HG02610 (cell line): Measurements from ENCODE around the gene ASTN1.

ENCODE experiments used
- ATAC-seq: cut with Tn5 transposase; IDR thresholded peaks from one replicate; pipeline ENCODE4 v1.9.1; 2021; ENCODE audit warnings: mild to moderate bottlenecking, moderate library complexity; ENCODE audit not compliant: unreplicated experiment

The ASTN1 gene

DNA sequence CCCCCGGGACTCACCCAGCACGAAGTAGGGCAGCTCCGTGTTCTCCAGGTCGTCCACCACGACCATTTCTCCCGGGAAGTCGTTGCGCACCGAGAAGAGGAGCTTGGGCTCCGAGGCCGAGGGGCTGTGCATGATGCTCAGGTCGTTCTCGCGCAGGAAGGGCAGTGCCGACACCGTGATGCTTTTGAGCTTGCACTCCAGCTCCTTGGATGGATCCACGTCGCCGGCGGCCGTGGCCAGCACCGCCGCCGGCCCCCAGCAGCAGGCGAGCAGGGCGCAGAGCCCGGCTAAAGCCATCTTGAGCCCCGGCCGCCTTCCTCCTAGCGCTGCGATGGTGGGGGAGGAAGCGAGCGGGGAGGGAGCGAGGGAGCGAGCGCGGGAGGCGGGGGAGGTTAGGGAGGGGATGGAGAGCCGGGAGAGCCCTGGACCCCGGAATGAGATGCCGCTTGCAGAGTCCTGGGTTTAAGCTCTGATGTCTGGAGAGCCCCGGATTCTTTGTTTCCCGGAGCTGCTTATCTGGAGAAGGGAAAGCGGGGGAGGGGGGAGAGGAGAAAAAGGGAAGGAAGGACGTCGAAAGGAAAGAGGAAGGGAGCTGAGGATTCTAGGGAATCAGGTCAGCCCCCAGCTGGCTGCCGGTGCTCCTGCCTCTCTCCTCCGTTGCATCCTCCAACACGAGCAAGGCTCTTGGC is at the start of gene ASTN1:
Gene ASTN1, minus strand, starts transcription at position 333 of the 689 bp plus-strand sequence. Its CDS starts 36 bp downstream, at position 297.
- ATAC-seq: no peak

DNA sequence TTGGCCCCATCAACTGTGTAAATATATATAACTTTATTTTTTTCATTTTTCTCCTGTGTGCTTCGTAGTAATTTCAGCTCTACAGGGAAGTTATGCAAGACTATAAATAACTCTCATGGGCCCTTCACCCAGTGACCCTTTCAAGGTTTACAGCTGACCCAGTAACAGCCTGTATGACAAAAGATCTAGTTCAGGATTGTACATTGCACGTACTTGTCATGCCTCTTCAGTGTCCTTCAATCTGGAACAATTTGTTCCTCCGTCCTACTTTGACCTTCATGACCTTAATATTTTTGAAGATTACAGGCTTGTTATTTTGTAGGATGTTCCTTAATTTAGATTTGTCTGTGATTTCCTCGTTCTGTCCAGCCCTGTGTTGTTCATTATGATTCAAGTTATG is 46.7 kb upstream of the ASTN1 start:
- ATAC-seq: no peak

DNA sequence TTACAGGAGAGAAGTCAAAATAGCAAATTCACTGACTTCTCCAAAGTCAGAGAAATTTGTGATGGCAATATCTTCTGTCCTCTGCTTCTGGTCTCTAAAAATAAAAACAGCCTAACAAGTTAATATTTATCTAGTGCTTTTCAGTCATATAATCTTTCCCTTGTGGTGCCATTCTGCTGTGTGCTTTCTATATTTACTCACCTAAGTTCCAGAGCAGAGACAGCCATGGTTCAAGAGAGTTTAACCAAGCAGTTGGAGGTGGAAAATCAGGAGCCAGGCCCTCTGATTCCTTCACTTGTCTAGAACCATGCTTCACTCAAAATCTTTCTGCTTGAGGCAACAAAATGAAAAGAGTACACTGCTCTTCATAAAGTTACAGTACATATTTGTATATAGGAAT is 45.6 kb upstream of the ASTN1 start:
- no peak for ATAC-seq

DNA sequence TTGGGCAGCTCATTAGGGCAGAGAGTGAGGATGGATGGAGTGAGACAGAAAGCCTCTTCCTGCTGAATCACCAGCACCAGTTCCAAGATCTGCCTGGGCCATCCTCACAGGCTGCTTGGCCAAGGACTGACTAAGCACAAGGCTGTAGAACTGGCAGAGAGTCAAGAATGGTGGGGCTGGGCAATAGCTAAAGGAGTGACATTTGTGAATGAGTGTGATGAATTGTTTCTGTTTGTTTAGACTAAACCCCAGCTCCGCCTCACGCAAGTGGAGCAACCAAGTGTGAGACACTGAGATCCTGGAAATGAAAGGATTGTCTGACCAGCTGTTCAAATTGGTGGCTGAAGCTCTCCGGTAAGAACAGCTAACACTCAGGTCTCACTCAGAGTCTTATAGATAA is 44.8 kb upstream of the ASTN1 start:
- no peak for ATAC-seq

DNA sequence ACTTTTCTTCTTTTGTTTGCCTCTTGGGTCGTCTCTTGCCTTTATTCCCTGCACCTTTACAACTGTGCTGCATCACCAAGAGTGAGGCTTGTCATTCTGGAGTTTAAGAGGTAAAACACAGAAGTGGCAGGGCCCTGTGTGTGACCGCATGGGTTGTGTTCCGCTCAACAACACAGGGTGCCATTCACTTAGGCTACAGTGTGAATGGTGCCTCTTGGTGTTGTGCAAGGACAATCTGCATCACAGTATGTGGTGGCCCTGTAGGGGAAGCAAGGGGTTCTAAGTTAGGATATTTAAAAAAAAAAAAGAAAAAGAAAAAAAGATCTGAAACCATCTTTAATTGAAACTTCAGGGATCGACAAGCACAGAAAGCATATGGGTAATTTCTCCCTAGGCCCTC is 44.4 kb upstream of the ASTN1 start:
- no peak for ATAC-seq

DNA sequence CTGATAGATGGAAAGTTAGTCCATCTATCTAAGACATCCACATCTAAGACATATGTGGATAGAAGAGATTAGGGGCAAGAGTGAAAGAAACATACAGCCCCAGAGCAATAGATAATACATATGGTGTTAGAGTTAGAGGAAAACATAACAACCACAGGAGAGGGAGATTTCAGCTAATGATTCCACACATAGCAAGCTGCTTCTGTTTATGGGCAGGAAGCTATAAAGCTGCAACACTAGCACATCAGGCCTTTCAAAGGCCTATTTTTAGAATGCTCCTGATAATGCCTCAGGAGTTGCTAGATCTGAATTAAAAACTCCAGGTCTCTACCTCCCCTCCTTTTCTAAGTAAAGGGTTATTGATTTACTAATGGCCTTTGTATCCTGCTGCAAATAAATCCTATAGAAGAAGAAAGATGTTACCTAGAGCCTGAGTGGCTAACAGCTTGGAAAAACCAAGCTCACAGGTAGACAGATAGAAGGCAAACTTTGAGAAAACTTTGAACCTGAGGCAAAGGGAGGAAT is 42.4 kb upstream of the ASTN1 start:
- no peak for ATAC-seq

DNA sequence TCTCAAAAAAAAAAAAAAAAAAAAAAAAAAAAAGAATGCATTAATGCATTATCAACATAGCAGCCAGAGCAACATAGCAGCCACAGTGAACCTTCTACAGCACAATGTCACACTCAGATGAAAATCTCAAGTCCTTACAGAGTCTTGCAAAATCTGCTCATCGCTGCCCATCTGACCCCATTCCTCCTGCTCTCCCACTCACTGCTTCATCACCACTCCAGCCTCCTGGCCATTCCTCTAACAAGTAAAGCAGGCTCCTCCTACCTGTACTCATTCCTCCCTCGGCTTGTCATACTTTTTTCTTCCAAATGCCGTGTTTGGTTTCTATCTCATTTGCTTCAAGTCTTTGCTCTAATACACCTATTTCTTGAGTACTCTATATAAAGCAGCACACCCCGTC is 35.8 kb upstream of the ASTN1 start:
- ATAC-seq: no peak

DNA sequence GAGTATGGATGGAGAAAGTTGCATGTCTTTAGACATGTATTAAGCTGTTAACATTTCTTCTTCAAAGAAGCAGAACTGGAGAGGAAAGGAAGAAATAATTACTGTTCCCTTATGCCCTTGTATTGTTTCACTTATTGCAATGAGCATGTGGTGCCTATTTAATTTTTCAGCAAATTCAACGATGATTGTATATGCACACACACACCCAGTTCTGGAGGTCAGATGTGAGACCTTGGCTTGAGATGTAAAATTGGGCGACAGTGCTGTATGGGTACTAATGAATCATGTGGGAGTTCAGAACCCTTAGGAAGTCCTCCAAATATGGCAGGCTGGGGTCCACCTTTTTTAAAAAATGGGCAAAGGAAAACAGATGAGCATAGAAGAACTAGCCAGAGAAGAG is 33.7 kb upstream of the ASTN1 start:
- ATAC-seq: no peak

DNA sequence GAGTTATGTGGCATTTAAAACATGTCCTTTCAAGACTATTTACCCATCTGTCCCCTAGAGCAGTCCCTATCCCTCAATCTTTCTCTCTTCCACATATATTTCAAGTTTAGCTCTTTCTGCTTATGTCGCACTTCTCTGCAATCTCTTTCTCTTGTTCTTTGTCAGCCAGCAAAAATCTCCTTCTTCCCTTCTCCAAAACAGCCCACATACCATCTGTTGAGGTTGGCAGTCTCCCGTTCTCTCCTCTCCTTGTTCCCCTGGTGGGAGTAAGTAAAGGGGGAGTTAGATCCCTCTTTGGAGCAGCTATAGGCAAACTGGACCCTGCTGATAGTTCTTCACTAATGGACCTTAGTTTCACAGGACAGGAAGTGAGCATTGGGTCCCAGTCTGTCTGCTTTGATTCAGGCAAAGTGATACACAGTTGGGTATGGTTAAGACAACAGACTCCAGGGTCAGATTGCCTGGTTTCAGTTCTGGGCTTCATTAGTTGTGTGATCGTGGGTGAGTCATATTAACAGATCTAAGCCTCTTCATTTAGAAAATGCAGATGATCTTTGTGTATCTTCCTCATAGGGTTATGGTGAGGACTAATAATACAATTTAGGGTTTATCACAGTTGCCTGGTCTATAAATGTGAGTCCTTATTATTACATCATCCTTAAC is 25.9 kb upstream of the ASTN1 start:
- no peak for ATAC-seq

DNA sequence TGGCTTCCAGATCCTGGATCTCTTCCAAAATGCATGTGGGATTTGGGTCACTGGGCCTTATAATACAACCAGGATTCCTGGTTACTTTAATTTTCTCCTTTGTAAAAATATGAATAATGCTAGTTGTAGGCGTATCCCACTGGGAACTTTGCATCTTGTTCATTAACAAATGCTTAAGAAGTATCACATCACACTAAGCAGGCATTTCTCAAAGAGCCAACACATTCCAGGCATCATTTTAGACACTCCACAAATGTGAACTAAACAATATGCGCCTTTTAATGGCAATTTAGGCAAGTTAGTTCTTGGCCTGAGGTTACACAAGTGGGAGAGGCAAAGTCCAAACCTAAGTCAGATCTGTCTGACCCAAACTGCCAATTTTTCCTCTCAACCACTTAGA is 22.1 kb upstream of the ASTN1 start:
- ATAC-seq: no peak

DNA sequence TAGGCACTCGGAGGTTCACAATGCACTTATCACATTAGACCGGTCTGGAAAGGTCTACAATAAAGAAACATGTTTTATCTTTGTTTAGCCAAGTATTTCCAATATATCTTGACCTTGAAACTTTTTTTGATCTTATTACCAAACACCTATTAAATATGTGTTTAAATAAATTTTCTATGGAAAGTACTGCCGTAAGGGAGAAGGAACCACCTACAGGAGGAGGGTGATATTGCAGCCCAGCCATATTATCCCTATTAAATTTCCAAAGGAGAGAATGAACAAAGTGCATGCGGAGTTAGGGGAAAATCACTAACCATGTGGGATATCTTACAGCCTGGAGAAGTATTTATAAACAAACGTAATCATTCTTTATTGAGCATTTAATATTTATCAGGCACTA is 20.7 kb upstream of the ASTN1 start:
- ATAC-seq: no peak

DNA sequence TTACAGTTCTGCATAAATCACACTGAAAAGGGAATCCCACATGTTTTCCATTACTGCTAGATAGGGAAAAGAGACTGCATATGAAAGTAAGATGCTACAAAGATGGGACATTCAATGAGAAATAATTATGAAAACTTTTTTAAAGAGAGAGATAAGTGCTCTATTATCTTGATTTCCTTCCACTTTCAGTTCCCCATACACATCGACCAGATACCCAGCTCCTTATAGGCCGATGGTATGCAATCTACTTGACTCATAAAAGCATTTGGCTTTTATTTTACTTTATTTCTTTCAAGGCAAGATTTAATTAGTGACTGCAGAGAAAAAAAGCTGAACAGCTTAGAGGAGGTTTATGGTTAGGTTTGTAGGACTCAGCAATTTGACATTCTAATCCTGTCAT is 19.3 kb upstream of the ASTN1 start:
- no peak for ATAC-seq

DNA sequence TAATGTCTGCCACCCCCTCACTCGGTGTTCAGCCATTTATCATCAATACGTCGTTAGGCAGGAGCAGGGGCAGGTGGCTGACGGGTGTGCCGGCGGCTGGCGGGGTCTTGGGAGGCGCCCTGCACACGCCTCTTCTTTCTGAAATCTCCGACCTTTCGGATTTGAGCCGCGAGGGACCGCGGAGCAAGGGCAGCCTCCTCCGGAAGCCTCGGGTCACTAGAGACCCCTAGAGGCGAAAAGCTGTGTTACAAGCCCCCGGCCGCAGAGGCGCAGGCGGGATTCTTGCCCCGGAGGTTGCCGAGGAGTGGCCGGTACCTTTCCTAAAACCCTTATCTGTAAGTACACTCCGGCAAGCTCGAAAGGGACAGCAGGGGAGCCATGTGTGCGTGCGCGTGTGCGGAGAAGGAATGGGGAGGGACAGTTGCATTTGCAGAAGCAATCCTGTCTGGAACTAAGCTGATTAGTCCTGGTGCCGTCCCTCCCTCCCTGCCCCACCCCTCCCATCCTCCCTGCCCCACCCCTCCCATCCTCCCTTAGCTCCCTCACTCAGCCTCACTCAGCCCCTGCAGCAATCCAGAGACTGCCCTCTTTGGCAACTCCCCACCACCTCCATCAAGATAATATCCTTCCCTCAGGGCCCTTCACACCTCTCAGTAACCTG is 17.2 kb upstream of the ASTN1 start:
- ATAC-seq: peak; percentile 89

DNA sequence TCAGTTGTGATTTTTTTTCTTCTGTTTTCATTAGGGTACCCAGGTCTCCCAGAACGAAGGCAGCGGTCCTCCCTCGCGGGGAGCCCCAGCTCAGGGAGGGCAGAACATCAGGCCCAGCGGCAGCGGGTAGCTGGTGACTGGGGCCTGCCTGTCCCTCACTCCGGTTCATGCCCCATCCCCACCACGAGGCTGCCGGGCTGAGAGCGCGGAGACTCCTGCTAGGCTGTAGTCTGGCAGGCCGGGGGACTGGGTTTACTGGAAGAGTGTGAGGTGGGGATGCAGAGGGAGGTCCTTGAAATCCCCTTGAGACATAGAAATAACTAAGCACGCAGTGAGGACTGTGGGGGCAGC is 16.7 kb upstream of the ASTN1 start:
- no peak for ATAC-seq

DNA sequence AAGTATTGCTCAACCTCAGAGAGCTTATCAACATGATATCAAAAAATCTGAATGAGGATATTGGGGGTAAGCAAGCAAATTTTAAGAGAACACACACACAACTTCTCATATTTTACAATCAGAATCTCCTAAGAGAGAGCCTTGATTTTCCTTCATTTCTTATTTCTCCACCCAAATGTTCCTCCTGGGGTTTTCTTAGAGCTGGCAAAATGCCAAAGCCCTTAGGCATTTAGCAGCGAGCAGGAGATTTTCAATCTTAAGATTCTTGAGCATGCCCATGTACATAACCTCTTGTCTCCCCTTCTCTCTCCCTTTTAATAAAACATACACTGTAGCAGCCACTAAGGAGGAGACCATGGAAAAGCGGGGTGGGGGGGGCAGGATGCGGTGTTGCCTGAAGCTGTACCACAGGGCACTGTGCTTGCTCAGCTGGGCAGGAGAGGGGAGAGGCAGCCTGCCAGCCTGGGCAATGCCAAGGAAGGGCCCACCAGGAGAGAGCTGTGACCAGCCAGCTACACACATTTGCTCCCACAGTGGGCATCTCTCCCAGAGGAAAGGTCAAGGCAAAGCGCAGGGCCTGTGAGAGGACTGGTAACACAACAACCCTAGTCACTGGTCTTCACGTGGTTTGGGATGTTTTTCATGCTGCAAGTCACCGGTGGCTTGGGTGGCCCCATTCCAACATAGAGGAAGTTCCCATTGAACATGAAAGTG is 10.6 kb upstream of the ASTN1 start:
- no peak for ATAC-seq

DNA sequence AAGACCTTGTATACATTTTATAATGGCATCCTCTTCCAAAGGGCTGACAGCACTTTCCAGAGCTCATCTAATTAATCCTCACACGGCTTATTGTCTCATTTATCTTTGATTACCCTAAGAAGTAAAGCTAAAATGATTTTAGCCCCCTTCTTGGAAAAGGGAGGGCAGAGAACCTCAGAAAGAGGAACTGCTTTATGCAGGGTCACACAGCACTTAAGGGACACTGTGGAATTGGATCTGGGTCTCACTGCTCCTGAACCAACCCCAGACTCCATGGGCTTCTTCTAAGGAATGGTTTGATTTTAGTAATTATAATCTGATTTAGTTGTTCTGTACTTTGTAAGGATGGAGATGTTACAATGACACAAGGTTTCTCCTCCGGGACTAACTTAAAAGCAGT is 9.5 kb upstream of the ASTN1 start:
- ATAC-seq: no peak

DNA sequence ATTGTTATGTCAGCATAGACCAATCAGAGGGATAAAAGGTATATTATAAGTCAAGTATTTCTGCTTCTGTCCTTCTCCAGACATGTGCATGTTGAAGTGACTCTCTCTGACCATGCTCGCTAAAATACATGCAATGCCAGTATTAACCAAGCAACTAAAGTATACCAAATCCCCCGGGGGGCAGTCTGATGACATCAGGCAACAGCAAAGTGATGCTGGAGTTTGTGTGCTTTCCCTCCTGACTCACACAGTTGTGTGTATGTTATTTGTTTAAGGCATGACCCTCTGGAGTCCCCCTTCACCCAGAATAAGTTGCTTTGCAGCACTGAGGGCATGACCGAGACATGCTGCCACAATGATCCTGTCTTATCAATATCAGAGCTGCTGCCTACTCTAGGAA is 8.4 kb upstream of the ASTN1 start:
- ATAC-seq: no peak

DNA sequence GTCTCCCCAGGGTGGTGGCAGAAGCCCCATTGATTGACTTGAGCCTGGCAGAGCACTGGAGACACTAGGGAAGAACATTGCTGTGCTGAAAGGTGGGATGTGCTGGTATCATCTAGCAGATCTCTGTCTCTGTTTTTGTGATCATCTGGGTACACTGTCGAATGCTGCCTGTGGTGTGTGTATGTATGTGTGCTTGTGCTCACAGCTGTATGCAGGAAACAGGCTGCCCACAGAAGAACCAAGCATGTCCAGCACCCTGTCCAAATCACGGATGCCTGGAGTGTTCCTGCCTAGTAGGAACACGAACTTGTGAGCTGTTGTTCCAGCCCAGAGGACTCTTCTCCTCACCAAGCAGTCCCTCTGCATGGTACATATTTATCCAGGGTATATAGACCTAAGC is 7.8 kb upstream of the ASTN1 start:
- no peak for ATAC-seq

DNA sequence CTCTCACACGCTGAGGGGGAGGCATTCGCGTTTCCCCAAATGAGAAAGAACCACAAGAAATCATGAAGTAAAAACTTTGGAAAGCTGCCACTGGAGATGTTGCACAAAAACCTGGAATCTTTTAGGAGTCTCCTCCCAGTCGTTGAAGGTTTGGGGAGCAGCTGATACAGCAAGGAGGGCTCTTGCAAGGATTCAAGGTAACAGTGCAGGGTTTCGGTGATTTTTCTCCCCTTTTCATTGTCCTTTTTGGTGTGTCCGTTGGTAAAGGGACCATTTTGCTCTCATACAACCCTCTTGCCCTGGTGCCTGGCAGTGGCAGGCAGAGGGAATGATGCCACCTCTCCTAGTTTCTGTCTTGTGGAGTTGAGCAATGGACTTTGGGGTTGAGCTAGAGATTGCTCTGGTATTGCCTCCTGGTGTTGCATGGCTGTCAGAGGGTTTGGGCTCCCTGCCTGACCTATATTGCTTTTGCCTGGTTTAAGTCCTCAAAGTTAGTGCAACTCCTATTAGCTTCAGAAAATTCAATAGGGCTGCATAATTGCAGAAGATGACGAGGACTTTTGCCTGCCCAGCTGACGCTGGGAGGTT is 7.1 kb upstream of the ASTN1 start:
- ATAC-seq: no peak

DNA sequence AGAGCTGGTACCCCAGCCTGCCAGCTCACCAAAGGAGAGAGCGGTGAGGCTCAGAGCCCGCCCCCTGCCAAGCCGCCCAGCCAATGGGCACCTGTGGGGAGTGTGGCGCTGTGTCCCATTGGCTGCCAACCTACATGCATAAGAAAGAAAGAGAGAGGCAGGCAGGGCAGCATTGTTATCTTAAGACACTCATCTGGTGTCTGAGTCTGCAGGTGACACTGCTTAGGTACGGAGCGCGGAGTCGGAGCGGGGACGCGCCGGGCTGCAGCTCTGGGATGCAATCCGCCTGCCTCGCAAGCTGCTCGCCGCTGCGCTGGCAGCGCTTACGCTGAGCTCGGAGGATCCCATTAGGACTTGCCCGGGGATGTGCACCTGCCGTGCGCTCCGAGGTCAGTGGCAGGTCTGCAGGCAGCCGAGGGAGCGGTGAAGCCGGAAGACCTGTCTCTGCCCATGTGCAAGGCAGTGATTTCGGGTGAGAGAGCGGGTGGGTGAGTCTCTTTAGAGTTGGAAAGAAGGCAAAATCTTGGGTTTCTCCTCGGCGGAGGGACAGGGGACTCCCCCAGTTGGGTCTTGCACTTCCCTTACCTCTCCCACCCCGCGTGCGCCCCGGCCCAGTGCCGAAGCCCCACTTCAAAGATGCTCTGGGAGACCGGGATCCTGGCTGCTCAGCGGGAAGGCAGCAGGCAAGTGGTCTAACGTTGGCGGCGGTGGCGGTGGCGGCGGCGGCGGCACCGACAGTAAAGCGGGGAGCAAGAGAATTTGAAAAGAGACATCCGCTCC is 6.4 kb upstream of the ASTN1 start, which contains the start of gene BRINP2:
Gene BRINP2, plus strand, starts transcription at position 203 of the 780 bp plus-strand sequence. CDS start 58,919 bp downstream, outside the sequence.
- peak; percentile 82 for ATAC-seq
